HK-2 (cell line): Measurements from ENCODE around the gene COL27A1.
A peak's percentile ranks its signal among the peaks of the same experiment; 100 is the strongest.

Experiments used
- DNase-seq: peaks from one replicate; pipeline ENCODE4 v3.0.0-alpha.2; 2018; ENCODE audit not compliant: unreplicated experiment

Gene COL27A1

GRCh38 chr9:114287763-114288192, 132.4 kb downstream of the COL27A1 start:
- DNase-seq: no peak

- peak; percentile 75 for DNase-seq
Measured at GRCh38 chr9:114288193-114289091, 133.1 kb downstream of the COL27A1 start.

- no peak for DNase-seq
Measured at GRCh38 chr9:114289106-114289505, 133.8 kb downstream of the COL27A1 start.

- DNase-seq: no peak
Measured at GRCh38 chr9:114289571-114290481, 134.5 kb downstream of the COL27A1 start.

GRCh38 chr9:114290561-114290986, 135.2 kb downstream of the COL27A1 start:
- DNase-seq: no peak

- peak; percentile 85 for DNase-seq
Measured at GRCh38 chr9:114291064-114291474, 135.7 kb downstream of the COL27A1 start.

GRCh38 chr9:114291886-114292590, 136.7 kb downstream of the COL27A1 start:
- DNase-seq: no peak

GRCh38 chr9:114294664-114295063, 139.3 kb downstream of the COL27A1 start:
- no peak for DNase-seq

- no peak for DNase-seq
Measured at GRCh38 chr9:114296338-114296737, 141.0 kb downstream of the COL27A1 start.

GRCh38 chr9:114299286-114300152, 144.2 kb downstream of the COL27A1 start:
- DNase-seq: no peak

- DNase-seq: no peak
Measured at GRCh38 chr9:114300153-114300845, 145.0 kb downstream of the COL27A1 start.

GRCh38 chr9:114300846-114301797, 145.8 kb downstream of the COL27A1 start:
- no peak for DNase-seq

- DNase-seq: no peak
Measured at GRCh38 chr9:114301798-114302565, 146.6 kb downstream of the COL27A1 start.

- DNase-seq: no peak
Measured at GRCh38 chr9:114302727-114303126, 147.4 kb downstream of the COL27A1 start.

GRCh38 chr9:114303571-114303970, 148.2 kb downstream of the COL27A1 start:
- DNase-seq: no peak

- DNase-seq: no peak
Measured at GRCh38 chr9:114303977-114304376, 148.6 kb downstream of the COL27A1 start.

GRCh38 chr9:114304416-114305188, 149.3 kb downstream of the COL27A1 start:
- DNase-seq: no peak

- no peak for DNase-seq
Measured at GRCh38 chr9:114307899-114308267, 152.5 kb downstream of the COL27A1 start.
